ENCODE results near the gene DOCK1.

Gene DOCK1

GRCh38 chr10:127374901-127375300, 469.7 kb downstream of the DOCK1 start:
- H3K4me3 ChIP-seq (ENCODE audit: low read length, poor library complexity, severe bottlenecking) = no peak overlapping the region
- no peaks in the 10 kb centered on the region for H3K4me1 ChIP-seq (ENCODE audit: insufficient read depth, low read length, poor library complexity, severe bottlenecking)
- no peak overlapping the region for H3K4me2 ChIP-seq (ENCODE audit: low read depth, low read length, poor library complexity, severe bottlenecking)
- no peaks in the 10 kb centered on the region for H3K27me3 ChIP-seq (ENCODE audit: insufficient read depth, low read length, poor library complexity, severe bottlenecking)
- H3K79me2 ChIP-seq (ENCODE audit: insufficient read depth, low read length) = no peaks in the 10 kb centered on the region
- no peaks in the 10 kb centered on the region for H4K20me1 ChIP-seq (ENCODE audit: insufficient read depth, low read length, poor library complexity, severe bottlenecking)
- no peaks in the 10 kb centered on the region for H3F3A ChIP-seq (ENCODE audit: low read depth)
- no peaks in the 10 kb centered on the region for H3K36me3 ChIP-seq (ENCODE audit: insufficient read depth, low read length)
- no peaks in the 10 kb centered on the region for H3K9me2 ChIP-seq (replicated peaks; ENCODE audit: low read depth, low read length)
- H2AFZ ChIP-seq (ENCODE audit: low read length) = no peak overlapping the region
- TF ChIP-seq CTCF (conservative IDR thresholded peaks at IDR 0.05; ENCODE audit: low read length) (no peak), EZH2phosphoT487 (IDR thresholded peaks at IDR 0.05; ENCODE audit: borderline replicate concordance) (no peak)
- no peak overlapping the region for H3K9ac ChIP-seq (ENCODE audit: low read depth, low read length, poor library complexity, severe bottlenecking)
- H3K9me3 ChIP-seq (ENCODE audit: insufficient read depth, low read depth, low read length) = no peaks in the 10 kb centered on the region; the same call in 1 of the 2 replicates

- TF ChIP-seq CTCF (conservative IDR thresholded peaks at IDR 0.05; ENCODE audit: low read length) (no peak), EZH2phosphoT487 (IDR thresholded peaks at IDR 0.05; ENCODE audit: borderline replicate concordance) (no peak)
- Histone ChIP-seq H3K27me3 (ENCODE audit: insufficient read depth, low read length, poor library complexity, severe bottlenecking) (no peaks in the 10 kb centered on the region), H3K9me2 (replicated peaks; ENCODE audit: low read depth, low read length) (no peaks in the 10 kb centered on the region), H3K9ac (ENCODE audit: low read depth, low read length, poor library complexity, severe bottlenecking) (no peak overlapping the region), H3K36me3 (ENCODE audit: insufficient read depth, low read length) (no peaks in the 10 kb centered on the region), H4K20me1 (ENCODE audit: insufficient read depth, low read length, poor library complexity, severe bottlenecking) (no peaks in the 10 kb centered on the region), H3F3A (ENCODE audit: low read depth) (no peaks in the 10 kb centered on the region), H3K4me3 (ENCODE audit: low read length, poor library complexity, severe bottlenecking) (no peak overlapping the region), H3K4me2 (ENCODE audit: low read depth, low read length, poor library complexity, severe bottlenecking) (no peak overlapping the region), H2AFZ (ENCODE audit: low read length) (no peak overlapping the region), H3K9me3 (ENCODE audit: insufficient read depth, low read depth, low read length) (no peaks in the 10 kb centered on the region), H3K4me1 (ENCODE audit: insufficient read depth, low read length, poor library complexity, severe bottlenecking) (no peaks in the 10 kb centered on the region), H3K79me2 (ENCODE audit: insufficient read depth, low read length) (no peaks in the 10 kb centered on the region)
Measured at GRCh38 chr10:127375461-127375860, 470.2 kb downstream of the DOCK1 start.

GRCh38 chr10:127376071-127376470, 470.8 kb downstream of the DOCK1 start:
- Histone ChIP-seq H3K4me1 (ENCODE audit: insufficient read depth, low read length, poor library complexity, severe bottlenecking) (no peaks in the 10 kb centered on the region), H3K79me2 (ENCODE audit: insufficient read depth, low read length) (no peaks in the 10 kb centered on the region), H3K27me3 (ENCODE audit: insufficient read depth, low read length, poor library complexity, severe bottlenecking) (no peaks in the 10 kb centered on the region), H3K9ac (ENCODE audit: low read depth, low read length, poor library complexity, severe bottlenecking) (no peak overlapping the region), H3K4me3 (ENCODE audit: low read length, poor library complexity, severe bottlenecking) (no peak overlapping the region), H3K36me3 (ENCODE audit: insufficient read depth, low read length) (no peaks in the 10 kb centered on the region), H3K9me3 (ENCODE audit: insufficient read depth, low read depth, low read length) (no peaks in the 10 kb centered on the region), H3K9me2 (replicated peaks; ENCODE audit: low read depth, low read length) (no peaks in the 10 kb centered on the region), H2AFZ (ENCODE audit: low read length) (no peak overlapping the region), H4K20me1 (ENCODE audit: insufficient read depth, low read length, poor library complexity, severe bottlenecking) (no peaks in the 10 kb centered on the region), H3K4me2 (ENCODE audit: low read depth, low read length, poor library complexity, severe bottlenecking) (no peak overlapping the region), H3F3A (ENCODE audit: low read depth) (no peaks in the 10 kb centered on the region)
- no peak for TF ChIP-seq CTCF (conservative IDR thresholded peaks at IDR 0.05; ENCODE audit: low read length)
